ENCODE data around the gene NYAP2.

GRCh38 chr2:225452677-225453076, 53.2 kb downstream of the NYAP2 start:
- TF ChIP-seq CTCF (conservative IDR thresholded peaks at IDR 0.05; ENCODE audit: low read depth, low read length) (no peak), RCOR1 (IDR thresholded peaks at IDR 0.05; ENCODE audit: insufficient replicate concordance, low read length) (no peak), RAD21 (IDR thresholded peaks at IDR 0.05; ENCODE audit: low read length) (no peak), POLR2A (IDR thresholded peaks at IDR 0.05; ENCODE audit: low read depth, low read length) (no peak), USF2 (IDR thresholded peaks at IDR 0.05; ENCODE audit: low read depth, low read length) (no peak), CHD1 (IDR thresholded peaks at IDR 0.05; ENCODE audit: low read depth, low read length) (no peak)
